PC-9 (cell line): ENCODE measurements around the gene FHAD1.
A peak's percentile ranks its signal among the peaks of the same experiment; 100 is the strongest.

Experiments
- CTCF ChIP-seq: fragments of 200-600 bp; sonication (generic); conservative IDR thresholded peaks from 2 replicates; pipeline ENCODE4 v1.6.1; 2017; ENCODE audit warnings: mixed run types, antibody characterized with exemption, mild to moderate bottlenecking, moderate library complexity
- EZH2 ChIP-seq: fragments of 200-600 bp; sonication (generic); IDR thresholded peaks from 2 replicates; pipeline ENCODE4 v1.8.0; 2017; ENCODE audit warnings: antibody characterized with exemption, low read depth

DNA sequence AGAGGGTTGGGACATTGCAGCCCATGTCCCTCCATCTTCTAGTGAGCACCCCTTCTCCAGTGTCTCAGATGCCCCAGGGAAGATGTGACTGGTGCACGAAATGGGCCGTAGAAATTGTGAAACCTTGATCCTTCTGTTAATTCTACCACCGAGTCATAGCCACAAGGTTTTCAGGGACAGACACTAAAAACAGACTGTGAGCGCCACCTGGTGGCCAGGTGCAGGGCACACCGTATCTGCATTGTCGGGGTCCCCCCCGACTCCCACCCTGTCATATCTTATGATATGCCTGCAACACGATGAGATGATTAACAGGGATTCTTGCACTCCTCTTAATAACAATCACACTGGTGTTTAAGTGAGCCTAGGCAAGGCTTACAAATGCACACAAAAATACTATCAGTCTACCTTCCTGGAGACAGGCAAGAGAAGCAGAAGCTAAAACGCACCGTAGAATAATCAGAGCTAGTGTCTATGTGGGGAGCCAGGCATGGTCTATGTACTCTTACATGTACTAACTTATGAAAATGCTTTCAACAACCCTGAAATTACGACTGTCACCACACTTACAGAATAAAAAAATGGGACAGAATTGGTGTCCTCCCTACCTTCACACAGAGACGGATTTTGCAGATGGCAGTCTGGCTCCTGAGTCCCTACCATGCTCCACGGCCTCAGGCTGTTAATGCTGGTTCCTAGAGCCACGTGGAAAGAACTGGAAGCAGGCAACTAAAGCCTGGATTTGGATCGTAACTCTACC, 57.9 kb downstream of the FHAD1 start:
- peak; percentile 91 for TF ChIP-seq CTCF
- TF ChIP-seq EZH2: no peak
